Esophagus muscularis mucosa (tissue), 3 donors: ENCODE measurements around the gene HEATR1.

Experiments used
- CTCF ChIP-seq, 3 experiments: fragments of 200-600 bp in 2 of 3; fragments of 450-650 bp in 1 of 3; sonication (generic) in 2 of 3; IDR thresholded peaks; one replicate each; pipeline ENCODE4 v1.5.1; 2017 to 2019; ENCODE audit warnings: antibody characterized with exemption in 3 of 3, mild to moderate bottlenecking in 2 of 3, moderate library complexity in 1 of 3
- POLR2A ChIP-seq: fragments of 450-650 bp; IDR thresholded peaks from one replicate; pipeline ENCODE4 v1.6.1; 2017; ENCODE audit warnings: antibody characterized with exemption, moderate library complexity, mild to moderate bottlenecking, low read depth

- TF ChIP-seq CTCF (IDR thresholded peaks at IDR 0.05) = no peak
- no peak for TF ChIP-seq POLR2A
Observed at GRCh38 chr1:236502579-236502971, 101.7 kb downstream of the HEATR1 start.
